Forelimb muscle (tissue), 1 donor: Measurements from ENCODE around the gene PTPN6. TPM values are rescaled to one million over a fixed set of nuclear protein-coding genes. Genes with fewer than 3 reads are reported as not detected.

Experiments used
- DNase-seq: peaks from one replicate; pipeline ENCODE4 v3.0.0-alpha.2; 2013; ENCODE audit warnings: low read depth
- polyA plus RNA-seq: library from polyadenylated mRNA; unstranded; fragments of 120-200 nt; gene quantifications from one replicate; pipeline ENCODE4 v1.2.1, GENCODE V29; 2013; ENCODE audit not compliant: insufficient read length

Gene PTPN6
- polyA plus RNA-seq, 1 donor = 5.0 TPM

GRCh38 chr12:6956021-6956727, 5.0 kb downstream of the PTPN6 start:
- DNase-seq = no peak

DNA sequence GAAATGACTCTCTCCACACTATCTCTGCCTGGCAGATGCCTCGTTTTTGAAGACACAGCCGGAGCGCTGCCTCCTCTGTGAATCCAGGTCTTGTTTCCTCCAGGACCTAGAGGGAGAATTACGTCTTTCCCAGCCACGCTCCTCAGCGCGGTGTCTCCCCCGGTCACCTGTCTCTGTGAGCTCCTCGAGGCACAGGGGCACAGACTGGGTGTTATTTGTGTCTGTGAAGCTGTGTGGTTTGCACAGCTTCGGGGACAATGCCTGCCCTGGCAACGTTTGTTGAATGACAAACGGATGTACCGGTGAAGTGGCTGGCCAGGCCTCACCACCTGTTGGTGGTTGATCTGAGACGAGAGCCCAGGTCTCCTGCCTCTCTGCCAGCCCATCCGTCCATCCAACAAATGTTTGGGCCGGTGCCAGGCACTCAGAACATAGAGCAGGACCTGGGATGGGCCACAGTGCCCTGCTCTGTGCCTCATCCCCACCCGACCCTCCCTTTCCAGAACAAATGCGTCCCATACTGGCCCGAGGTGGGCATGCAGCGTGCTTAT, 6.1 kb downstream of the PTPN6 start:
- DNase-seq = no peak

DNA sequence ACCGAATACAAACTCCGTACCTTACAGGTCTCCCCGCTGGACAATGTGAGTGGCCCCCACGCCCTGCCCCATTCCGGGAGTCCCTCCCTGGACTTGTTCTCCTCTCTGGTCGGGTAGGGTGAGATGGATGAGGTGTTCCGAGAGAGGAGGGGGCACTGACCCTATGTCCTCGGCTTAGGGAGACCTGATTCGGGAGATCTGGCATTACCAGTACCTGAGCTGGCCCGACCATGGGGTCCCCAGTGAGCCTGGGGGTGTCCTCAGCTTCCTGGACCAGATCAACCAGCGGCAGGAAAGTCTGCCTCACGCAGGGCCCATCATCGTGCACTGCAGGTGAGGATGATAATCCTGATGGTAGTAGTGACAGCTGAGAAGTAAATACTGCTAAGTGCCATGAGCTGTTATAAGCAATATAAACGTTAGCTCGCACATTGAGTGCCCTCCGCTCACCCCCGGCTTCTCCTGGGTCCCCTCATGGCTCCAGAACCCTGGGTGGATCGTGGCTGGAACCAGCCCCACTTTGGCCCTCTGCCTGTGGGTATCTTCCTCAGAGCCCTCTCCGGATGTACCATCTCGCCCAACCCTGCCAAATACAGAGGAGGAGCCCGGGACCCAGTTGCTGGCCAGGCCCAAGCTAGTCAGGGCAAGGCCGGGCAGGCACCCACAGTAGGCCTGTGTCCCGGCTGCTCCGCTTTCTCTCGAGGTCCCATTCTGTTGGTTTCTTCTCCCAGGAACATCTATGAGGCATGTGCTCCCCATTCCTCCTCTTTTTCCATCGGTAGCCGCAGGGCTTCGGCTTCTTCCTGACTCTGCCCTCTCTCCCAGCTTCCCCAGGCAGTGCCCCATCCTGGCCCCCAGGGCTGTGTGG, 6.8 kb downstream of the PTPN6 start:
- no peak for DNase-seq

DNA sequence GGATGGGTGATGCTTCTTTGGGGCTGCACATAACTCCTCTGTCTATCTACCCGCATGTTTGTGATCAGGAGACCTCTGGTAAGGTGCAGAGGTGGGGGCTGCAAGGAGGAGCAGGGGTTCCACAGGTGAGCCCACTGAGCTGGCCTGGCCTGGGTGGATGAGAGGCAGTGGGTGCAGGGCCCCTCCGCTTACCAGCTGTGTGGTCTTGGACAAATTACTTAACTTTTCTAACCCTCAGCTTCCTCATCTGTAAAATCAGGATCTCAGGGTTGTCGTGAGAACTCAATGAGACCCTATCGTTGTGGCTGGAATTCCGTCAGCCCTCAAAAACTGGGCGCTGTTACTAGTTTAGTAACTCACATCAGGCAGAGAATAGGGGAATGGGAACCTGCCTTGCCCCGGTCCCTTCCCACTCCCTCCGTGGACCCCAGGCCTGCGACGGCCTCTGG, 7.5 kb downstream of the PTPN6 start:
- no peak for DNase-seq

DNA sequence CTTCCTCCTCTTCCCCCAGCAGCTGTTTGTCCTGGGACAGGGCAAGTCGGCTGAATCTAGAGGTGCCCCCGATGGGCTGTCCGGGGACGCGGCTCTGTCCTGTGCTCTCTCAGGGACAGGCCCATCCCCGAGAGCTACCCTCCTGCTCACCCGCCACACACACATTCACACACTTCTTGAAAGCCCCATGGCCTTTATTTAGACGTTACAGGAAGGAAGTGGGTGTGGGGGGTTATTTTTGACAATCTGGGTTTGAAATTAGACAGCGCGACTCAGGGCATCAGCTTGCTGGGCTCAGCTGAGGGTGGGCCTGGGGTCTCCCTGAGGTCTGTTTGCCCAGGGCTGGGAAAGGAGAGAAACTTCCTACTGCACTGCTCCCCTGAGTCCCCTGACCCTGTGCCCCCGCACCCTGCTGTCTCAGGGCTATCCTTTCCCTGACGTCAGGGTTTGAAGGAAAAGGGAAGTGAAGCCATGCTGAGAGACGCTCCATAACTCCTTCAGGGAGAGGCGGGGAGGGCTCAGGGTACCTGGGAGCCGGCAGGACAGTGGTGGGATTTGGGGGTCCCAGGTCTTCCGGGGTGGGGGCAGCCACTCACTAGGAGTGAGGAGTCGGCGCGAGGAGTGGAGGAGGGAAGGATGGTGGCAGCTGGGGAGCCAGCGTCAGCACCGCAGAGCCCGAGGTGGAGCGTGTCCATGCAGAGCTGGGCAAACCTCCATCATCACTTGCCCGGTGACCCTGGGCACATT, 8.1 kb downstream of the PTPN6 start:
- no peak for DNase-seq

DNA sequence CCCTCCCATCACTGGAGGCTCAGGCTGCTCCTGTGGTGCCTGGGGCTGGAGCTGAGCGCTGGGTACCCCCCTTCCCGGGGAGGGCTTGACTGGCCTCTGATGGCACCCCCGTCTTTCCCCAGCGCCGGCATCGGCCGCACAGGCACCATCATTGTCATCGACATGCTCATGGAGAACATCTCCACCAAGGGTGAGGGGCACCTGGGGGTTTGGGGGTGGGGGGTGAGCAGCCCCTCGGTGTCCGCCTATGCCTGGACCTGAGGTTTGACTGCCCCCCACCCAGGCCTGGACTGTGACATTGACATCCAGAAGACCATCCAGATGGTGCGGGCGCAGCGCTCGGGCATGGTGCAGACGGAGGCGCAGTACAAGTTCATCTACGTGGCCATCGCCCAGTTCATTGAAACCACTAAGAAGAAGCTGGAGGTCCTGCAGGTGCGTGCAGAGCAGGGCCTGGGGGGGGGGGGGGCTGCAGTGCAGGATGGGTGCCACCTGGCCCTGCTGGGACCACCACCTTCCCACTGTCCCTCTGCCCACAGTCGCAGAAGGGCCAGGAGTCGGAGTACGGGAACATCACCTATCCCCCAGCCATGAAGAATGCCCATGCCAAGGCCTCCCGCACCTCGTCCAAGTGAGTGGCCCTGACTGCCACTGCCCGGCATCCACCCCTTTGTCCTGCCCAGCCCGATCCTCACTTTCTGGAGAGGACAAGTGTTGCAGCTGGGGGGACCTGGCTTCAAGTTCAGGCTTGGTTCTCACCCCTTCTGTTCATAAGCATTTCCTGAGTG, 8.8 kb downstream of the PTPN6 start:
- DNase-seq = no peak

DNA sequence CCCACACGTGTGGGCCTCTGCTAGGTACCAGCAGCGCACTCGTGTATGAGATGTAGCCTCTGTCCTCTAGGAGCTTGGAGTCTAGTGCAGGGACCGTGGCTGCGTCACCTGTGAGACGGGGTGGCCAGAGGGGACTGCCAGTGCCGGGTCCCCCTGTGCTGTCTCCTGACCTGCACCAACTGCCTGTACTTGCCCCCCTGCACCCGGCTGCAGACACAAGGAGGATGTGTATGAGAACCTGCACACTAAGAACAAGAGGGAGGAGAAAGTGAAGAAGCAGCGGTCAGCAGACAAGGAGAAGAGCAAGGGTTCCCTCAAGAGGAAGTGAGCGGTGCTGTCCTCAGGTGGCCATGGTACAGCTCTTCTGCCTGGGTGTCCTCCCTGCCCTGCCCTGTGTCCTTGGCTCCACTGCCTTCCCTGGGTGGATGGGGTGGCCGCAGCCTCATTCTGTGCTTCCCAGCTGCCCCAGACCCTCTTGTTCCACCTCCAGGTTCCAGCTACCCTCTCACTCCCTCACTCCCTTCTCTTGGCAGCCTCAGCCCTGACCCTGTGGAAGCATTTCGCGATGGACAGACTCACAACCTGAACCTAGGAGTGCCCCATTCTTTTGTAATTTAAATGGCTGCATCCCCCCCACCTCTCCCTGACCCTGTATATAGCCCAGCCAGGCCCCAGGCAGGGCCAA, 9.6 kb downstream of the PTPN6 start:
- DNase-seq = no peak

GRCh38 chr12:6961278-6961694, 10.1 kb downstream of the PTPN6 start:
- no peak for DNase-seq

GRCh38 chr12:6961695-6962284, 10.6 kb downstream of the PTPN6 start:
- no peak for DNase-seq

DNA sequence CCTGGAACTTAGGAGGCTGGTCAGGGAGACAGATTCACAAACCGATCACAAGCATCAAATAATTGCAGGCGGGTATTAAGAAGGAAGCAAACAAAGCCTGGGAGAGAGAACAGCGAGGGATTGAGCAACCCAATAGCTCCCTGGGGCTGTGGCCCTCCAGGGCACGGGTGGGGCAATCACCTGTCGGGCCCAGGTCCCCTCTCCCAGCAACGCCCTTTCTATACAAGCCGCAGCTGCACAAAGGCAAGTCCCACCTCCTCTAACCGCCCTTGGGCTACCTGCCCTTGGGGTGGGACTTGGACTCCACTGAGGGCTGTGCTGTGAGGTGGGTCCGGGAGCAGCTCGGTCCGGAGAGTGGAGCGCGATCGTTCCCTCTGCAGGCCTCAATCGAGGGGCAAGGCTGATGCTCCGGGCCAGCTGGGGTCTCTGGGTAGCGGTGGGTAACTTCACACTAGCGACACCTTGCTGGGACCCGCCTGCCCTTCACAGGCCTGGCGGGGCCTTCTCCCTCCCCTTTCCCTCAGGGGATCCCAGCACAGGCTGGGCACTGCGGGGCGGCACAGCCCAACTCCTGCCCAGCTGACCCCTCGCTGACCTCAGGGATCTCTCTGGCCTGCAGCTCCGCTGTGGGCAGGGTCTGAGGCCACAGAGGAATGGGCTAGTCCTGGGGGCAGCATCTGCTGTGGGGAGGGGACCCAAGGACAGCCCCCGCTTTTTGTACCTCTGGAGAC, 11.3 kb downstream of the PTPN6 start:
- no peak for DNase-seq

GRCh38 chr12:6963016-6963731, 12.0 kb downstream of the PTPN6 start:
- no peak for DNase-seq

- DNase-seq = no peak
Measured at GRCh38 chr12:6963791-6964413, 12.7 kb downstream of the PTPN6 start.

DNA sequence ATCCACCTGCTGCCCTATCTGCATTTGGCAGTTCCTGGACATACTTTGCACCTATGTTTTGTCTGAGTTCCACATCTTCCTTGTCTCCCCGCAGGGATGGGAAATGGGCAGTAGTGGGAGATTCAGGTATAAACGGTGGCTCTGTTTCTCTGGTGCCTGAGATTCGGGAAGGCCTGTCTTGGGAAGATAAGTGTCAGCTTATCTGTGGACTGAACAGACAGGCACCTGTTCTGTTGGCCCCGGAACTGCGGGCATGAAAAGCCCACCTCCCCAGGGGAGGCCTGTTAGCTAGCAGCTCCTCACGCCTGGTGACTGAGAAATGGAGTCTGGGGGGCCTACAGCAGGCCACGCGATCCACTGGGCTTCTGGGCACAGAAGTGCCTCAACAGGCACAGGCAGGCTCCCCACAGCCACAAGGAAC, 13.5 kb downstream of the PTPN6 start:
- DNase-seq = no peak

DNA sequence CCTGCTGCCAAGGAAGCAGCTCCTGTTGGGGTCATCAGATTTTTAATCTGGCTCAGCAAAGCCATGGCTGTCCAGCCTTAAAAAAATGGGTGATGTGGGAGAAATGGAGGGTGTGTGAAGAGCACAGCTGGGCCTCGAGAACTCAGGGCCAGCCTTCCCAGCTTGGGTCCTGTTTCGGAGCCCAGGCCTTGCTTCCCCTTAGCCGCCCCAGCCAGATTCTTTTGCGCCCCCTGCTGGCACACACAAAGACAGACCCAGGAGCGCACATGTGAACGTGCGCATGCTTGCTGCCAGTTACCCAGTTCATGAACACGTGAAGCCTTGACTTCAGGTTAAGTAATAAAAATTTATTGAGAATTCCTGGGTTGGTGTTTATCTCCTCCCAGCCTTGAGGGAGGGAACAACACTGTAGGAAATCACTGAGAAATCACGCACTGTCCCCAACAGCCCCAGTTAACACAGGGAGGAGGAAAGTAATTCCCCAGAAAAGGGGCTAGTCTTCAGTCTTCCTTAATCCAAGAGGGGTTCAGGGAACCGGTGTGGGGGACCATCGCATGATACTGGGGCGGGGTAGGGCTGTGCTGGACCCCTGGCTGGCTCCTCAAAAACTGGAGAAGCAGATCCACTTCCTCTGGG, 14.0 kb downstream of the PTPN6 start:
- no peak for DNase-seq

- no peak for DNase-seq
Measured at GRCh38 chr12:6965714-6966113, 14.6 kb downstream of the PTPN6 start.

- no peak for DNase-seq
Measured at GRCh38 chr12:6966351-6966750, 15.2 kb downstream of the PTPN6 start.

DNA sequence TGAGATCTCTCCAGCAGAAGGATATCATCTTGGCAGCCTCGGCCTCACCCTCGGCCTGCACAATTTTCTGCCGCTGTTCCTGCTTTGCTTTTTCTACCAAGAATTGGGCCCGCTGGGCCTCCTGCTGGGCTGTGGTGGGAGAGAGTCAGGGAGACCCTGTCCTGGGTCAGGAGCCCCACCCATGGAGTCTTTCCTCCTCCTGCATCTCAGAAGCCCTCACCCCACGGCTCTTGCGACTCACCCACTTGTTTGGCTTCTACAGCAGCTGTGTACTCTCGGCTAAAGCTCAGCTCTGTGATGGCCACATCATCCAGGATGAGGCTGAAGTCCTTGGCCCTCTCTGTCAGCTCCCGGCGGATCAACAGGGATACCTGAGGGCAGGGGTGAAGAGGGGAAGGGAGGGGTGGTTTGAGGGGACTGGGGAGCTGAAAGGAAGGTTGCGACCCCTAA, 16.5 kb downstream of the PTPN6 start:
- DNase-seq = no peak

- no peak for DNase-seq
Measured at GRCh38 chr12:6968426-6968825, 17.3 kb downstream of the PTPN6 start.
